Tibial nerve (tissue), 4 donors: ENCODE measurements around the gene EGLN2.
"Not testable (repeated sequence)": the region's sequence is repeated elsewhere in the genome, so short reads cannot be mapped to it uniquely, and the experiment has no call there.

ENCODE experiments used
- CTCF ChIP-seq, 5 experiments: fragments of 200-600 bp in 3 of 5; fragments of 450-650 bp in 2 of 5; sonication (generic) in 3 of 5; IDR thresholded peaks; one replicate each; pipeline ENCODE4 v1.5.1; 2016 to 2019; ENCODE audit warnings: antibody characterized with exemption in 5 of 5, mild to moderate bottlenecking in 3 of 5, moderate library complexity in 2 of 5
- EP300 ChIP-seq, 2 donors: sonication (generic); formaldehyde crosslinking; IDR thresholded peaks; one replicate each; pipeline ENCODE4 v1.6.1; 2017; ENCODE audit warnings: antibody characterized with exemption in 2 of 2, mild to moderate bottlenecking in 1 of 2
- POLR2A ChIP-seq, 2 donors: fragments of 450-650 bp; IDR thresholded peaks; one replicate each; pipeline ENCODE4 v1.6.1; 2017; ENCODE audit warnings: antibody characterized with exemption in 2 of 2, mild to moderate bottlenecking in 2 of 2, moderate library complexity in 2 of 2

GRCh38 chr19:40822704-40823553, 23.9 kb downstream of the EGLN2 start:
- TF ChIP-seq CTCF, POLR2A, EP300 (IDR thresholded peaks at IDR 0.05): not testable (repeated sequence)
